ENCODE data around the gene MCF2L.

The MCF2L gene

GRCh38 chr13:112951674-112952371 lies 17.2 kb upstream of the MCF2L start:
- DNase-seq: no peak

- no peak for DNase-seq
Observed at GRCh38 chr13:112952759-112953551, 16.1 kb upstream of the MCF2L start.

GRCh38 chr13:112953591-112954487 lies 15.2 kb upstream of the MCF2L start:
- no peak for DNase-seq

GRCh38 chr13:112954488-112955270 lies 14.3 kb upstream of the MCF2L start:
- no peak for DNase-seq

- DNase-seq: no peak
Observed at GRCh38 chr13:112955271-112955937, 13.6 kb upstream of the MCF2L start.

GRCh38 chr13:112955956-112956355 lies 13.1 kb upstream of the MCF2L start:
- no peak for DNase-seq

- DNase-seq: no peak
Observed at GRCh38 chr13:112956571-112957294, 12.3 kb upstream of the MCF2L start.

GRCh38 chr13:112957295-112957677 lies 11.7 kb upstream of the MCF2L start:
- DNase-seq: no peak

GRCh38 chr13:112958127-112958989 lies 10.7 kb upstream of the MCF2L start:
- no peak for DNase-seq

- no peak for DNase-seq
Observed at GRCh38 chr13:112959206-112959605, 9.8 kb upstream of the MCF2L start.

- DNase-seq: no peak
Observed at GRCh38 chr13:112959701-112960542, 9.1 kb upstream of the MCF2L start.

GRCh38 chr13:112960706-112961105 lies 8.3 kb upstream of the MCF2L start:
- no peak for DNase-seq

GRCh38 chr13:112961457-112962369 lies 7.3 kb upstream of the MCF2L start:
- DNase-seq: no peak

- DNase-seq: no peak
Observed at GRCh38 chr13:112962396-112962795, 6.6 kb upstream of the MCF2L start.

GRCh38 chr13:112962911-112963625 lies 5.9 kb upstream of the MCF2L start:
- DNase-seq: no peak

- DNase-seq: no peak
Observed at GRCh38 chr13:112963641-112964040, 5.4 kb upstream of the MCF2L start.

- no peak for DNase-seq
Observed at GRCh38 chr13:112964971-112965492, 4.0 kb upstream of the MCF2L start.
